SK-N-SH treated with all-trans-retinoic acid at 6 μM for 48 hours (cell line): ENCODE measurements around the gene ITPRID2.

Experiments
- ARNTL ChIP-seq: fragments of 450-650 bp; formaldehyde crosslinking; IDR thresholded peaks from 2 replicates; pipeline ENCODE4 v1.5.0; 2020; ENCODE audit warnings: low read depth, mild to moderate bottlenecking, moderate library complexity, borderline replicate concordance
- BACH2 ChIP-seq: fragments of 250-450 bp; sonication (Bioruptor Pico); IDR thresholded peaks from 2 replicates; pipeline ENCODE4 v1.9.0; 2021; ENCODE audit warnings: mild to moderate bottlenecking, borderline replicate concordance
- ESRRG ChIP-seq: fragments of 250-450 bp; sonication (Bioruptor Pico); IDR thresholded peaks from 2 replicates; pipeline ENCODE4 v1.6.1; 2021; ENCODE audit warnings: mild to moderate bottlenecking
- ZFP3 ChIP-seq: fragments of 250-450 bp; sonication (Bioruptor Pico); IDR thresholded peaks from 2 replicates; pipeline ENCODE4 v1.5.0; 2020; ENCODE audit warnings: mild to moderate bottlenecking, moderate library complexity
- ZNF565 ChIP-seq: fragments of 450-650 bp; formaldehyde crosslinking; conservative IDR thresholded peaks from 2 replicates; pipeline ENCODE4 v1.5.0; 2020; ENCODE audit warnings: low read depth, mild to moderate bottlenecking, moderate library complexity
- ZNF70 ChIP-seq: fragments of 450-650 bp; formaldehyde crosslinking; IDR thresholded peaks from 2 replicates; pipeline ENCODE4 v1.5.0; 2020; ENCODE audit warnings: mild to moderate bottlenecking, moderate library complexity
- ZNF8 ChIP-seq: fragments of 450-650 bp; formaldehyde crosslinking; IDR thresholded peaks from 2 replicates; pipeline ENCODE4 v1.5.0; 2020; ENCODE audit warnings: mild to moderate bottlenecking, moderate library complexity
- TF ChIP-seq, protein P1 (sequence below): fragments of 250-450 bp; sonication (Bioruptor Pico); IDR thresholded peaks from 2 replicates; pipeline ENCODE4 v1.5.1; 2021; ENCODE audit warnings: mild to moderate bottlenecking, moderate library complexity

DNA sequence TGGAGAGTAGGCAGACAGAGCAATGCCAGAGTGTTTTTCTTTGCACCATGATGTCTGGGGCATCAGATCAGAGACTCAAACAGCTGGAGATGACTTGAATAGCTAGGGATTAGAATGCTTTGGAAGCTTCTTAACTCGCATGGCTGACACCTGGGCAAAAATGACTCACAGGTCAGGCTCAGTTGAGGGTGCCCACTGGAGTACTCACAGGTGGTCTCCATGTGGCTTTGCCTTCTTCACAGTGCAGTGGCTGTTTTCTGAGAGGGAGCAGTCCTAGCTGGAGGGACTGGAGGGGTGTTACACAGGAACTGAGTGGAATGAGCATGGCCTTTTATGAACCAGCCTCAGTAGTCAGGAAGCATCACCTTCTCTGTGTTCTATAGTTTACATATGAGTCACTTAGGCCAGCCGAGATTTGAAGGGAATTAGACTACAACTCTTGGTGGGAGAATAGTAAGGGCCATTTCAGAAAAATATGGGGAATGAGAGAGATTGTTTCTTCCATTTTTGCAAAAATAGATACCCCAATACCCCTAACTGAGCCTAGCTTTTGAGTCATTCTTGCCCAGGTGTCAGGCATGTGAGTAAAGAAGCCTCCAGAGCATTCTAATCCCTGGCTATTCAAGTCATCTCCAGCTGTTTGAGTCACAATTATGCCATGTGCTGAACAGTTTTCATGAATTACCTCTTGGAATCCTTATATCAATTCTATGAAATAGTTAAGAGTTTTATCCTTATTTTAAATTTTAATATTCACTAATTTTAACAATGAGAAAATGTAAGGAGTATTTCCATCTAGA is 87.0 kb downstream of the ITPRID2 start:
- TF ChIP-seq BACH2 (no peak), ESRRG (no peak), ZNF8 (CRISPR knock-in tag) (no peak), ZFP3 (CRISPR knock-in tag) (no peak), ZNF565 (CRISPR knock-in tag) (no peak), ARNTL (CRISPR knock-in tag) (no peak), ZNF70 (no peak)
- TF ChIP-seq, protein P1, sequence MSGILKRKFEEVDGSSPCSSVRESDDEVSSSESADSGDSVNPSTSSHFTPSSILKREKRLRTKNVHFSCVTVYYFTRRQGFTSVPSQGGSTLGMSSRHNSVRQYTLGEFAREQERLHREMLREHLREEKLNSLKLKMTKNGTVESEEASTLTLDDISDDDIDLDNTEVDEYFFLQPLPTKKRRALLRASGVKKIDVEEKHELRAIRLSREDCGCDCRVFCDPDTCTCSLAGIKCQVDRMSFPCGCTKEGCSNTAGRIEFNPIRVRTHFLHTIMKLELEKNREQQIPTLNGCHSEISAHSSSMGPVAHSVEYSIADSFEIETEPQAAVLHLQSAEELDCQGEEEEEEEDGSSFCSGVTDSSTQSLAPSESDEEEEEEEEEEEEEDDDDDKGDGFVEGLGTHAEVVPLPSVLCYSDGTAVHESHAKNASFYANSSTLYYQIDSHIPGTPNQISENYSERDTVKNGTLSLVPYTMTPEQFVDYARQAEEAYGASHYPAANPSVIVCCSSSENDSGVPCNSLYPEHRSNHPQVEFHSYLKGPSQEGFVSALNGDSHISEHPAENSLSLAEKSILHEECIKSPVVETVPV (CRISPR knock-in tag) = no peak
